Heart right ventricle (tissue), 16 donors: ENCODE measurements around the gene RNF34. TPM values are rescaled to one million over a fixed set of nuclear protein-coding genes. Genes with fewer than 3 reads are reported as not detected.

Experiments
- ATAC-seq, 8 donors: fragments of 200-7000 bp; cut with Tn5 transposase; one replicate each; pipeline ENCODE4 v1.9.1; 2020; ENCODE audit warnings: mild to moderate bottlenecking in 8 of 8, moderate library complexity in 8 of 8, moderate number of reproducible peaks in 1 of 8
- DNase-seq, 2 donors: peaks; one replicate each; pipeline ENCODE4 v3.0.0-alpha.2; 2020
- H3K27ac ChIP-seq, 10 donors: fragments of 200-600 bp; sonication (generic) in 2 of 10; one replicate each; pipeline versions ENCODE4 v1.5.0 to v1.8.0; 2020 to 2022; ENCODE audit warnings: mild to moderate bottlenecking in 3 of 10
- H3K27me3 ChIP-seq, 7 donors: fragments of 200-600 bp; one replicate each; pipeline ENCODE4 v1.8.0; 2021 to 2022; ENCODE audit warnings: mild to moderate bottlenecking in 2 of 7
- H3K36me3 ChIP-seq, 9 donors: fragments of 200-600 bp; sonication (generic) in 1 of 9; one replicate each; pipeline versions ENCODE4 v1.5.0 to v1.8.0; 2020 to 2022; ENCODE audit warnings: mild to moderate bottlenecking in 2 of 9
- H3K4me1 ChIP-seq, 9 donors: fragments of 200-600 bp; sonication (generic) in 1 of 9; one replicate each; pipeline versions ENCODE4 v1.5.0 to v1.8.0; 2020 to 2022; ENCODE audit warnings: mild to moderate bottlenecking in 4 of 9
- H3K4me3 ChIP-seq, 10 donors: fragments of 200-600 bp; sonication (generic) in 2 of 10; one replicate each; pipeline versions ENCODE4 v1.5.0 to v1.8.0; 2020 to 2022; ENCODE audit warnings: mild to moderate bottlenecking in 7 of 10, moderate library complexity in 2 of 10
- H3K9me3 ChIP-seq, 11 donors: fragments of 200-600 bp in 10 of 11; sonication (generic) in 2 of 11; one replicate each; pipeline versions ENCODE4 v1.5.0 to v1.8.0; 2013 to 2022; ENCODE audit warnings: mild to moderate bottlenecking in 2 of 11, control low read depth in 1 of 11, moderate library complexity in 1 of 11
- WGBS, 2 donors: extraction: QIAGEN DNeasy Blood & Tissue Kit; methylation state at CpG; one replicate each; pipeline ENCODE4 v1.1.7; 2013; ENCODE audit warnings: inconsistent platforms in 1 of 2; 5-methylcytosine and 5-hydroxymethylcytosine counted together
- intact Hi-C, 10 donors: fragments of 100-400 bp; cut with DNase I; formaldehyde crosslinking; loops; one replicate each; pipeline versions ENCODE4 v1.11.1 to v1.14.2; 2022
- polyA plus RNA-seq, 2 donors: library from polyadenylated mRNA; stranded (reverse); fragments of 200-250 nt; gene quantifications; one replicate each; pipeline ENCODE4 v1.2.3, GENCODE V29; 2013
- total RNA-seq, 10 donors: library from RNA; stranded (reverse); fragmentation: NEBNext Ultra II Directional in 3 of 10; extraction: Animal tissue kit (Norgen Biotek cat#: 25700) in 3 of 10; gene quantifications; one replicate each; pipeline versions ENCODE4 v1.2.1 to v1.2.4, GENCODE V29; 2021 to 2023
- TF ChIP-seq, protein P1 (sequence below), 9 donors: fragments of 200-600 bp; sonication (generic) in 2 of 9; IDR thresholded peaks; one replicate each; pipeline versions ENCODE4 v1.5.0 to v1.8.0; 2021 to 2022; ENCODE audit warnings: antibody characterized with exemption in 9 of 9, mild to moderate bottlenecking in 5 of 9, moderate library complexity in 1 of 9
- donor health status: Arrhythmogenic right ventricular cardiomyopathy.
- donor health status: ischemic (EF 13 %, LVEDD 7.1; RV severe dilation, severe dysfunction).
- donor health status: healthy with polysubstance abuse.
- donor health status: DM: no; HTN: yes; CAD: no.
- donor health status: DM: no; HTN: no; CAD: no.
- donor health status: ischemic (EF 25% LVEDD 6.9; RV normal size, moderate dysfunction).
- donor health status: ischemic (EF 25% LVEDD 5.7; RV mildly dilated, moderate dysfunction).
- donor health status: healthy.
- donor health status: DM: yes; HTN: yes; CAD: no.
- donor health status: Ischemic cardiomyopathy.
- donor health status: ischemic (EF 35%, LVEDD 5.7; RV mildly dilated, moderate dysfunction).
- donor health status: nonischemic (EF 11% LVEDD 7.7; RV severe dilation, severe dysfunction).
- donor health status: DM: yes; HTN: yes; CAD: no.
- donor health status: PGD.
- donor health status: ischemic (EF 29% LVEDD 5.4; RV normal size, mild dysfunction).
- donor health status: nonischemic (EF 23%, LVEDD 6.1; RV moderate dilation, normal function).

Gene RNF34
- total and polyA plus RNA-seq, 12 donors: 18.9 to 37.9 (median 23.9) TPM

DNA sequence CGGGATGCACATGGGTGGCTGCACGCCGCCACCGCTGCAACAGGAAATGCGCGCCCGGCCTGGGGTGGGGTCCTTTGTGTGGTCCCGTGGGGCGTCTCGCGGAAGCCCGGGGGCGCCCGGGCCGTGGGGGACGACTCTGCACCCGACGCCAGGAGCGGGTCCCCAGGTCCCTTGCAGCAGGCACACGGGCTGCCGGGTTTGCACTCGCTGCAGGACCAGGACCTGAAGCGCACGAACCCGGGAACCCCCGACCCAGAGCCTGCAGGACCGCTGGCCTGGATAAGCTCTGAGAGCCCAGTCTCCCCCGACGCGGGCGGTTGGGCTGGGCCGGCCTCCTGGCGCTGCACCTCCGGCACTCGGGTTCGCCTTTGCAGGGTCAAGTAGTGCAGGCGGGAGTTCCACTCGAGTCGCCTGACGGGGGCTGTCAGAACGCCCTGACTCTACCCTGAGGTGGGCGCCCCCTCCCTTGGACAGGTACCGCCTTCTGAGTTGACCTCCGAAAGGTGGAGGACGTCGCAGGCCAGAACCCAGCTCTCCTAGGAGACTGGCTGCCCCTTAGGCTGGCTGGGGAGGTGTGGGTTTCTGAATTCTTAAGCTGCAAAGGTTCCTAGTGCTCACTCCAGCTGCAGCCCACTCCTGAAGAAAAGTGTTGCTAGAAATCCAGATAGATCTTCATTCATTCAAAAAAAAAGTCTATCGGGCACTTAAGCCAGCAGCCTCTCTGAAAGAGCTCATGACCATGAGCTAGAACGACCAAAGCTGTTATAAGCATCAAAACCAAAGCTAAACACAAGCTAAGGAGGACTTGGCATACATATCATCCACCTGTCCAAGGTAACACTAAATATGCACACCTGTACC, 68.0 kb downstream of the RNF34 start:
- ATAC-seq: peak; percentile 3 to 60 (median 37)
- Histone ChIP-seq H3K4me3 (peak overlapping the region; percentile 47 to 73 (median 60)), H3K9me3 (no peaks in the 10 kb centered on the region), H3K27me3 (no peaks in the 10 kb centered on the region), H3K36me3 (peaks cover 0 to 6% (median 0%) of the 10 kb centered on the region in 9 donors), H3K4me1 (peaks cover 5 to 25% (median 17%) of the 10 kb centered on the region in 9 donors), H3K27ac (peak overlapping the region in 7 of 10 donors; percentile 16 to 81 (median 59))
- intact Hi-C loops: no loop called here
- peak in 1 of 2 donors; percentile 27 for DNase-seq
- TF ChIP-seq, protein P1, sequence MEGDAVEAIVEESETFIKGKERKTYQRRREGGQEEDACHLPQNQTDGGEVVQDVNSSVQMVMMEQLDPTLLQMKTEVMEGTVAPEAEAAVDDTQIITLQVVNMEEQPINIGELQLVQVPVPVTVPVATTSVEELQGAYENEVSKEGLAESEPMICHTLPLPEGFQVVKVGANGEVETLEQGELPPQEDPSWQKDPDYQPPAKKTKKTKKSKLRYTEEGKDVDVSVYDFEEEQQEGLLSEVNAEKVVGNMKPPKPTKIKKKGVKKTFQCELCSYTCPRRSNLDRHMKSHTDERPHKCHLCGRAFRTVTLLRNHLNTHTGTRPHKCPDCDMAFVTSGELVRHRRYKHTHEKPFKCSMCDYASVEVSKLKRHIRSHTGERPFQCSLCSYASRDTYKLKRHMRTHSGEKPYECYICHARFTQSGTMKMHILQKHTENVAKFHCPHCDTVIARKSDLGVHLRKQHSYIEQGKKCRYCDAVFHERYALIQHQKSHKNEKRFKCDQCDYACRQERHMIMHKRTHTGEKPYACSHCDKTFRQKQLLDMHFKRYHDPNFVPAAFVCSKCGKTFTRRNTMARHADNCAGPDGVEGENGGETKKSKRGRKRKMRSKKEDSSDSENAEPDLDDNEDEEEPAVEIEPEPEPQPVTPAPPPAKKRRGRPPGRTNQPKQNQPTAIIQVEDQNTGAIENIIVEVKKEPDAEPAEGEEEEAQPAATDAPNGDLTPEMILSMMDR (IDR thresholded peaks at IDR 0.05): no peak
- WGBS, 2 donors: 5 to 6% methylated on average over 48 of the region's 48 CpGs

DNA sequence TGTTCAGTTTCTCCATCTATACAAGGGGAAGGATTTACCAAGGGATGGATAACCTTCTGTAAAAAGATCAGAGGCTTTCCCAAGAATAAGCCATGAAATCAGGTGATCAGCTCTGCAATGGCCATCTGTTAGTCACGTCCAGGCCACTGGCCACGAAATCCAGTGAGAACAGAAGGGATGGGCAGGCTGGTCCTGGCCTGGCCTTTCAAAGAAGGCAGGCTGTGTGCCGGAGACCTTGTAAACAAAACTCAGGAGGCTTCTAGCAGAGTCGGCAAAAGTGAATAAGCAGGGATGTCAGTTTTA, 68.5 kb downstream of the RNF34 start:
- ATAC-seq (no peak), DNase-seq (no peak)
- 58 to 73% methylated on average over 4 of the region's 4 CpGs for WGBS, 2 donors
- Histone ChIP-seq H3K9me3 (no peaks in the 10 kb centered on the region), H3K27me3 (no peaks in the 10 kb centered on the region), H3K4me1 (peaks cover 5 to 25% (median 17%) of the 10 kb centered on the region in 9 donors), H3K4me3 (no peak overlapping the region), H3K36me3 (peaks cover 0 to 6% (median 0%) of the 10 kb centered on the region in 9 donors), H3K27ac (peak overlapping the region in 1 of 10 donors; percentile 59)
- TF ChIP-seq, protein P1 (IDR thresholded peaks at IDR 0.05): no peak
- intact Hi-C loops: no loop called here

DNA sequence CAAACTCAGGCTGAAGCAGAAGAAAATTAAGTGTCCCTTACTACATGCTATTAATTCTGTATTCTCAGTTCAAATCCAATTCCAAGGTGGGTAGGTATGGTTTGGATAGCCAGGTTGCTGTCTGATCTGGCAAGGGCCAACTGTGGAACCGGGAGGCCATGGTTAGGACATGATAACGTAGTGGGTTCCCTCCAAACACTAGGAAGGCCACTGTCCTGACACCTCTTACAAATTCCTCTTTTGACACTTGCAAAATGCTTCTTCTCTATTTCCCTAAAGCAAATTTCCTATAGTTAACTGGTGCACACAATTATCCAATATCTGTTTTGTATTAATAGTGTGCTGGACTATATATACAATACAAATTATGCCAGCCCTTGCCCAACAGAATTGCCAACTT, 70.8 kb downstream of the RNF34 start:
- WGBS, 2 donors: 79 to 86% methylated on average over 2 of the region's 2 CpGs

DNA sequence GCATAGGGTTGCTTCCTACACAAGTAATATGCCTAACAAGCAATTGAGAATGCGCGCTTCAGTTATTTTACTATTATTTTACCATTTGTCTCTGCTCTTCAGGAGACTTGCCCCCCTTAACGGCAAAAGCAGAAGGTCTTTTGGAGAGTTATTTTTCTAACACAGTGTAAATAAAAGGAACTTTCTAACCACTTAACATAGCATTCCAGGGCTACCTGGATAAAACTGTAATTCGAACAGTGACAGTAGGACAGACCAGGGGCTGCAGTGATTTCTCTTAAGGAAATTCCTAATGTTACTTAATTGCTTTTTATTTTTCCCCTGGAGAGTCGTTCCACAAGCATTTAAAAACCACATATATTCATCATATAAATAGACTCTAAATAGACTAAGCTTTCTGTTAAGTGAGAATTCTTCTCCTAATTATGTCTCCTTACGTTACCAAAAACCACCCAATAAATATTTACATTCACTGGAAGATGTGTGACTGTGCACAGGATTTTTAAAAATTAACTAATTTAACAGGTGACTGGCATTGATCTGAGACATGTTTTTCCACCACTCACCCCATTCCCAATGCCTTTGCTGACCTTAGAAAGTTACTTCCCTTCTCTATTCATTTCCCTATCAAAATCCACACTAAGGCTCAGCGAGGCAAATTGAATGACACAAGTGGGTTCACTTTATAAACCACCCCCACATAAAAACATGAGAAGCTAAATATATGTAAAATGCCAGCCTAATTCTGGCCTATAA, 72.4 kb downstream of the RNF34 start:
- Histone ChIP-seq H3K4me1 (peaks cover 5 to 12% (median 7%) of the 10 kb centered on the region in 9 donors), H3K9me3 (no peaks in the 10 kb centered on the region), H3K4me3 (no peak overlapping the region), H3K27me3 (no peaks in the 10 kb centered on the region), H3K36me3 (peaks cover 0 to 4% (median 0%) of the 10 kb centered on the region in 9 donors), H3K27ac (no peak overlapping the region)
- WGBS, 2 donors: 95 to 96% methylated on average over 7 of the region's 7 CpGs
- TF ChIP-seq, protein P1 (IDR thresholded peaks at IDR 0.05): no peak
- intact Hi-C loops: no loop called here
- DNase-seq (no peak), ATAC-seq (no peak)

More for the DNA sequence above, 70.8 kb downstream of the RNF34 start:
- intact Hi-C loops: no loop called here
- TF ChIP-seq, protein P1 (IDR thresholded peaks at IDR 0.05): no peak
- Histone ChIP-seq H3K9me3 (no peaks in the 10 kb centered on the region), H3K27me3 (no peaks in the 10 kb centered on the region), H3K27ac (no peak overlapping the region), H3K36me3 (peaks cover 0 to 4% (median 0%) of the 10 kb centered on the region in 9 donors), H3K4me3 (no peak overlapping the region), H3K4me1 (peaks cover 5 to 17% (median 12%) of the 10 kb centered on the region in 9 donors)
- ATAC-seq (no peak), DNase-seq (no peak)
